Right lobe of liver (tissue), 4 donors: ENCODE results near the gene RNF113B.

Source experiments
- CTCF ChIP-seq, 4 donors: fragments of 200-600 bp in 3 of 4; fragments of 450-650 bp in 1 of 4; IDR thresholded peaks; one replicate each; pipeline versions ENCODE4 v1.5.1 to v1.8.0; 2016 to 2022; ENCODE audit warnings: antibody characterized with exemption in 4 of 4, mild to moderate bottlenecking in 2 of 4
- POLR2A ChIP-seq: fragments of 450-650 bp; IDR thresholded peaks from one replicate; pipeline ENCODE4 v1.6.1; 2017; ENCODE audit warnings: antibody characterized with exemption, mild to moderate bottlenecking
- donor health status: DM: no; HTN: no; CAD: no.
- donor health status: DM: no; HTN: no; CAD: no.
- donor health status: DM: no; HTN: yes; CAD: no.

GRCh38 chr13:98206946-98207345 is 29.9 kb upstream of the RNF113B start:
- TF ChIP-seq CTCF (IDR thresholded peaks at IDR 0.05), result no peak
- TF ChIP-seq POLR2A, result no peak
